Stimulated activated CD8-positive, alpha-beta memory T cell treated with anti-CD3 and anti-CD28 coated beads, Interleukin-15, amount 100 ng/mL, for 1 hour (primary cell): ENCODE results near the gene FOXF2.

Source experiments
- DNase-seq: peaks from one replicate; pipeline ENCODE4 v3.0.0-alpha.2; 2020; ENCODE audit warnings: low read depth

The FOXF2 gene

DNA sequence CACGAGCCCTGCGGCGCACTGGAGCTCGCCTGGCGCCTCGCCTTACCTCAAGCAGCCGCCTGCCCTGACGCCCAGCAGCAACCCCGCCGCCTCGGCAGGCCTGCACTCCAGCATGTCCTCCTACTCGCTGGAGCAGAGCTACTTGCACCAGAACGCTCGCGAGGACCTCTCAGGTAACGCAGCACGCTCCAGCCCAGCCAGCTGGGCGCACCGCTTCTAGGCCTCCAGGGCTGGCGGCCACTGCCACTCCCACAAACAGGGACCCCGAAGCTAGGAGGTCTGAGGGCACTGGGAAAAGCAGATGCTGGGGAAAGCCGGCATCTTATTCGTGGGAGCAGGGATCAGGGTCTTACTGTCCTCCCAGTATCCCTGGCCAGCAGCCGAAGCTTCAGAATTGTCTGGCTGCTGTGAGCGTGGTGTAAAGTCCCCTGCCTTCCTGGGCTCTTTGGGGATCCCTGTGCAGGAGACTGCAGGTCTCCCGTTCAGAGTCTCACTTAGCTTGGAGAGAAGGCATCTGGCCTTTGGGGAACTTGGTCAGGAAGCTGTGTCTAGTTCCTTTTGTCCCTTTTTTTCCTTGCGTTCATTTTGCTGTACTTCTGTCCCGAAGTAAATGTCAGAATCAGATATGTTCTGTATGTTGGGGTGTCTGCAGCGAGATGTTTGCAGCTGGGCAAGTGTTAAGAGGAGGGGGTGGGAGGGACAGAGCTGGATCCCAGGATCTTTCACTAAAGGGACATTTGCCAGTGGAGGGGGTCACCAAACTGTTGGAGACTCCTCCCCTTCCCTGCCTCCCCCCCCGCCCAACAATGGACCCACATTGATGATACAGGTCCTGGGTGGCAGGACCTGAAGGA lies 1.8 kb downstream of the FOXF2 start:
- DNase-seq, result no peak

- DNase-seq, result no peak
Measured at GRCh38 chr6:1391800-1392309, 2.5 kb downstream of the FOXF2 start.

DNA sequence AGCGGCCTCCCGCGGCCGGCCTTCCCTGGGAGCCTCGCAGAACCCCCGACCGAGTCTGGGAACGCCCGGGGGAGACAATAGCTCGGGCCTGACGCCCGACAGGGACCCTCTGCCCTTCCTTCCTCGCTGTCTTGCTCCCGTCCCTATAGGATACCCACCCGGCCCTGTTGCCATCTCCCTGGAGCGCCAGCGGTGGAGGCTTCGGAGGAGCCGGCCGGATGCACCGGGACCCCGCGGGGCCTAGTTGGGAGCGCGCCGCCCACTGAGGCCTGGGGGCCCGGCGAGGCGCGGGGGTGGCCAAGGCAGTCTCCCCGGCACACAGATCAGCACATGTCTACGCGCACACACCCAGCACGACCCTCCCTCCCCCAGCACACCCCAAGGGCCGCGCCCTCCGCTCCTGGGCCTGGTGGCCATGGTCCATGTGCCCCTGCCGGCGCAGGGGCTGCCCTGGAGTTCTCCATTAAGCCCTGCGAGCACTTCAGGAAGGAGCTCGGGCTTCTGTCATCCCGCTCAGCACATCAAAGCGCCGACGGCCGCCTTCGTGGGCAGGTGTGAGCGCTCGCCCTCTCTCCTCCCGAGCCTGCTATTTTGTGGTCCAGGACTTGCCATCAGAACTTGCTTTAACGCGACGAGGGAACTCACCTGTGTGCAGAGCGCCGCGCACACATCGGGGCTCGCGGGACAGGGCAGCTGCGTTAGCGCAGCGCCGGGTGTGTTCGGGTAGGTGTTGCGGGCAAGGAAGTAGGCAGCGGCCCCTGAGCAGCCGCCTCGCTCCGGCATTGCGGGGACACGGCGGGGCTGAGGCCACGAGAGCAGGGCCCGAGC lies 3.7 kb downstream of the FOXF2 start:
- no peak for DNase-seq

DNA sequence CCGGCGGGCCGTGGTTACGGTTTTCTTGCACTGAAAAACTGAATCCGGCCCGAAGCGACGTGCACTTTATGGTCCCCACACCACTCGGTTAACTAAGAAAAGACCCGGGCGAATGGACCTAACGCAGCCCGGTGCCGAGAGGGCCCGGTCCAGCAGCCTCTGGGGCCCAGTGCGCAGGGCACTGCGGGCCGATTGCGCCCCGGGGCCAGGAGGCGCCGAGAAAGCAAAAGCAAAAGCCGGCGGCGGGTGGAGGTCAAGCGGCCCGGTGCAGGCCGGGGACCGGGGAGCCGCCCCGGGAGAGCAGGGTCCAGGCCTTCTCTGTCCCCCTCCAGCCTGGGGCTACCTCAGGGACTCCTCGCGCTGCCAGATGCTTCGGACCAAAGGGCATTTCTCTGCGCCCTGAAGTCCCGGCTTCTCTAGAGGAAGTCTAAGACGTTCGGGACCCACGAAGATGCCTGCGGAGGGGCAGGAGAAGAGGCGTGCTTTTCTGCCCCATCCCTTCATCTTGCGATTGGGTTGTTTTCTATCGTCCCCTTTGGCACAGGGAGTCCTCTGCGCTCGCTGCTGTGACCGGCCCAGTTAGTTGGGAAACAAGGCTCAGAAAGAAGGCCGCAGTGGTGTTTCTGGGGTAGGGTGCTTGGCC lies 4.4 kb downstream of the FOXF2 start:
- DNase-seq, result no peak

- no peak for DNase-seq
Measured at GRCh38 chr6:1394514-1395463, 5.4 kb downstream of the FOXF2 start.

DNA sequence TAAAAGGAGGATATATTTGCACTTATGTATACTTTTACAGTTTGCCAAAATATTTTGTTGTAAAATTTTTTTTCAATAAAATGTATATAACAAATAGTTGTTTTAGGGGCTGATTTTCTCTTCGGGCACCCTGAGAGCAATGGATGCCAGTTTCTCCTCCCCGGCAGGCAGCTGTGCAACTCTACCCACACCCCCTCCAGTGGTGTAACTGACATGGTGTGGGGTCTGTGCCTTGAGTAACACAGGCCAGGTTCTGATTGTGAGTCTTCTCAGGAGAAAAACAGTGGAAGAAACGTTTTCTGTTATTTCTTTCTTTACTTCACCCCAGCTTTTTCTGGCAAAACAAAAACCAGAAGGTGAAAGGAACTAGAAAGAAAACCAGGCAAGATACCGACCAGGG lies 6.1 kb downstream of the FOXF2 start:
- DNase-seq, result no peak

DNA sequence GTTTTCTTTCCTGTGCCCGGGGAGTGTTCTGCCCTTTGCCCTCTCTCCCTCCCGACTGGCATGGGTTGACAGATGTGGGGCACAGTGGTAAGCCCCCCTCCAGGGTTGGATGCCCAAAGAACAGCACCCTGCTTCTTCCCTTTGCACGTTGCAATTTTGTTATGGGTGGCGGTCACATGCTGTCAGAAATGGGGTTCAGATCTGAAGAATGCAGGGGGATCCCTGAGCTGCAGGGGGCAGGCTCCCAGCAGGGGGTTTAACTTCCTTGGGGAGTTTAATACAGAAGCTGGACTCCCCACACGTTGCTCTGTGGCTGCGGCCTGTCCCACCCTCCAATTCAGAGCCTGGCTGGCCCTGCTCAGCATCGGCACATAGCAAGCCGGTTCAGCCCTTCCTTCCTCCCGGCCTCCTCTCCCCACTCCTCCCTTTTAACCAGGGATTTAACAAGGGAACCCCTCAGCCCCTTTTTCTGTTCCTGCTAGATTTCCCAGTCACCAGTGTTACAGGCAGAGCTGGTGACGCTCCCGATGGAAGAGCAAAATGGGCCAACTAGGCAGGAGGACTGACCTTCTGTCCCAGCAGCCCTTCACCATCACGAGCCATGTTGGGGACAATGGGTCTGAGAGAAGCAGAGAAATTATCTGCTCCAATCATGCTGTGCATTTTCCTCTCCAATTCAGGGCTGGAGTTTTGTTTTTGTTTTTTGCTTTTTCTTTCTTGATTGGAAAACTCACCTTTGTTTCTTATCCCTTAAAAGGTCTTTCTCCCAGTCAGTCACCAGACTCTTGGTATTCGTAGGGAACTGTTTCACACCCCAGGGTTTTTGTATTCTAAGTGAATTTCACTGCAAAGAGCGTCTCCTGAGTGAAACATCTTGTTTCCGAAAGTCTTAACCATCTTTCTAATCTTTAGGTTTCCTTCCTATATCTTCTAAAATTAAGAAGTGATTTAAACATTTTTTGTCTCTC lies 6.8 kb downstream of the FOXF2 start:
- no peak for DNase-seq

DNA sequence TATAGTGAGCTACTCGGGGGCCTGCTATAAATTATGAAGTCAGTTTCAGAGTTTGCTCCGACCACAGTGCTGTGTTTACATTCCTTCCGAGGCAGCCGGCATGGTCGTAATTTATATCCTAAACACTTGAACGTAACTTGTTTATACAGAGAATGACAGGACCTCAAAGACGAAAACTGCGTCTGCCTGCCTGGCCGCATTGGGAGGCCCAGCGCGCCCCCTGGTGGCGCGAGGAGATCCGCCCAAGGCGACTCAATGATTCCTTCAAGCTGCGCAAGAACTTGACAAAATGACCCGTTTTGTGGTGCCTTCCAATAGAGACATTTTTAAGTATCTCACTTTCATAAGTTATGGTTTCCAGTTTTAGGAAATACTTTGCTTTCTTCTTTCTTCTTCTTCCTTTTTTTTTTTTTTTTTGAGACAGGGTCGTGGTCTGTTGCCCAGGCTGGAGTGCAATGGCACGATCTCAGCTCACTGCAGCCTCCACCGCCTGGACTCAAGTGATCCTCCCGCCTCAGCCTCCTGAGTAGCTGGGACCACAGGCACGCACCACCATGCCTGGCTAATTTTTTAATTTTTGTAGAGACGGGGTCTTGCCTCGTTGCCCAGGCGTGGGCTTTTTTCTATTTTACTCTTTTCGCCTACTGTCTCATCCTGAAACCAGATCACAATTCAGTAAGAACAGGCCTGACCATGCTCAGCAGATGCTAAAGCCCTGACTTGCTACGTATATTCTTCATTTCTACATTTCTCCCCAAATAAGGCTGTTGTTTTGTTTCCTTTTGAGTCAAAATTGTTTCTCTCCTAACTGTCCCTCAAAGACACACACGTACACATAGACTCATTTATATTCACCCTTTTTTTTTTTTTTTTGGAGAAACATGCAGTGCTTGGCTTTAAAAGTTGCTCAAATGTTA lies 7.8 kb downstream of the FOXF2 start:
- DNase-seq, result peak; percentile 16

DNA sequence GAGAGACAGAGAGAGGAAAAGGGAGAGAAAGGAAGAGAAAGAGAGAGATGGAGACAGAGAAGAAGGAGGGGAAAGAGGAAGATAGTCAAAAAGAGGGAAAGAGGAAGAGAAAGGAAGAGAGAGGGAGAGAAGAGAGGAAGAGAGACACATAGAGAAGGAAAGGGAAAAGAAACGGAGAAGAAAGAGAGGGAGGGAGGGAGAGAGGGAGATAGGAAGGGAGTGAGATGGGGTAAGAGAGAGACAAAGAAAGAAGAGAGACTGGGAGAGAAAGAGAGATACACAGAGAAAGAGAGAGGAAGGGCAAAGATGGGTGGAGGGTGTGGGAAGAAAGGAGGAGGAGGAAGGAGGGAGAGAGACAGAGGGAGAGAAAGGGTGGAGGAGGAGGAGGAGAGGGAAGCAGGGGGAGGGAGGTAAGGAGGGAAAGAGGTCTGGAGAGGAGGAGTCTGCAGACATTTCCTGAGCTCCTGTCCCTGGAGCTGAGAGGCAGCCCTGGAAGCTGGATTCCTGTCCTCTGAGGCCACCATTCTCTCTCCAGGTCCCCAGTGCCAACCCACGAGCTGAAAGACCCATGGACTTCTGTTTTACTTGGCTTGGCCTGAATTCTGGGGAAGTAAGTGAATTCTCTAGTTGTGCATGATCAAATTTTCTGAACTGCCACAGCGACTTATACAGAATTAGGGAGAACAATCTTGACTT lies 9.9 kb downstream of the FOXF2 start:
- no peak for DNase-seq

DNA sequence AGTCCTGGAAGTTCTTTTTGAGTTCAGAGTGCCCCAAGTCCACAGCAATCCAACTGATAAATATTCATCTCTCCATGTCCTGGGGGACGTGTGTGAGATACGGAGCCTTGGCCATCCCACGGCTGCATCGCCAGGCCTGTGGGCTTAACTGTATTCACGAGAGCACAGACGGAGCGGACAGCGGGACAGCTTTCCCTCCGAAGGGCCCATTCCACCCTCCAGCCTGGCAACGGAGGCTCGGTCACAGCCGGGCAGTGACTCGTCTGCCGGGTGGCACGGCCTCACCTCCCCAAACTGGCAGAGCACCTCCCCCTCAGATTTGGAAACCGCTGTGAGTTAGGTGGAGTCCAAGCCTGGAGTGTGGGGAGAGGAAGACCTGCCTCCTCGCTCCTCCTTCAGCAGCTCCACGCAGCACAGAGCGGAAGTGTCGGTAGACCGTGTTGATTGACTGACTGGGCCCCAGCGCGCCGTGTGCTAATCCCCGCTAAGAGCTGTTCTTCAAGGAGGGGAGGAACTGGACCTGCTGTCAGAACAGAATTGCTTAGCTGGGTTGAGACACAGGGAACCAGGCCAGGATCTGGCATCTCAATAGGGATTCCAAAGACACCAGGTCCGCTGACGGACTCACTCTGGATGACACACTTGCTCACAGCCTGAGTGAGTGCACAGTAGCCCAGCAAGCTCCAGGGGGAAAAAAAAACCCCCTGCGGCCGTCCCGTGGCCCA lies 10.9 kb downstream of the FOXF2 start:
- no peak for DNase-seq

GRCh38 chr6:1402369-1402768 lies 13.0 kb downstream of the FOXF2 start:
- DNase-seq, result no peak

DNA sequence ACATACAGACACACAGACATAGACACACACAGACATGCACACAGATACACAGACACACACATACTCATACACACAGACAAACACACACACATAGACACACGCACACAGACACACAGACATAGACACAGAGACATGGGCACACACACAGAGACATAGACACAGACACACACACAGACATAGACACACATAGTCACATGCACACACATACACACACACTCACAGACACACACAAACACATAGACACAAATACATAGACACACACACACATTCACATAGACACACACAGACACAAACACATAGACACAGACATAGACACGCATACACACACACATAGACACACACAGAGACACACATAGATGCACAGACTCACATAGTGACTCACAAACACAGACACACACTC lies 13.5 kb downstream of the FOXF2 start:
- DNase-seq, result no peak

- no peak for DNase-seq
Measured at GRCh38 chr6:1403851-1404712, 14.7 kb downstream of the FOXF2 start.

DNA sequence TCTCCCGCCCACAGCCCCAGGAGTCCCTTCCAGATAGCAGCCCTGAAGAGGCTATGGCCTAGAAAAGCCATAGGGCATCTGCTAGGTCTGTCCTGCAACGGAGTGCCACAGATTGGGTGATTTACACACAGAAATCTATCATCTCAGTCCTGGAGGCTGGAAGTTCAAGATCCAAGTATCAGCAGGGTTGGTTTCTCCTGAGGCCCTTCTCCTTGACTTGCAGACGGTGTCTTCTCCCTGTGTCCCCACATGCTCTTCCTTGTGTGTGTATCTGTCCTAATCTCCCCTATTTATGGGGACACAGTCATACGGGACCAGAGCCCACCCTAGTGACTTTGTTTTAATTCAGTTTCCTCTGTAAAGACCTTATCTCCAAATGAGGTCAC lies 15.3 kb downstream of the FOXF2 start:
- DNase-seq, result no peak

DNA sequence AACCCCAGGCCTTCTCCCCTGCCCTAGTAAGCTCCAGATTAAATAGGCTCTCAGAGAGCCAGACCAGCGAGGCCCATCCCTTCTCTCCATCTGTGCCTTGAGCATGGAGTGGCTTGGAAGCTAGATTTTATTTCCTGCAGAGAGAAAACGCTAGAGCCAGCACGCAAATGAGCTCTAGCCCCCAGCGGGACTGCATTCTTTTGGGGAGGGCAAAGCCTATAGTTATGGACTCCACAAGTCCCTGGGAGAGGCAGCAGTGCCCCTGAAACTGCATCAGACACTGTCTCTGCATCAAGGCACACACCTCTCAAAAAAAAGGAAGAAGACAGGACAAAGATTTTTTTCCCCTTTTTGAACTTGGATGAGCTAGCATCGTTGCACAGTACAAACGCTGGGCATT lies 15.8 kb downstream of the FOXF2 start:
- DNase-seq, result no peak

- no peak for DNase-seq
Measured at GRCh38 chr6:1406306-1407072, 17.1 kb downstream of the FOXF2 start.
